ENCODE data around the gene SYT12.
"Not testable (repeated sequence)": the region's sequence is repeated elsewhere in the genome, so short reads cannot be mapped to it uniquely, and the experiment has no call there.

The SYT12 gene

DNA sequence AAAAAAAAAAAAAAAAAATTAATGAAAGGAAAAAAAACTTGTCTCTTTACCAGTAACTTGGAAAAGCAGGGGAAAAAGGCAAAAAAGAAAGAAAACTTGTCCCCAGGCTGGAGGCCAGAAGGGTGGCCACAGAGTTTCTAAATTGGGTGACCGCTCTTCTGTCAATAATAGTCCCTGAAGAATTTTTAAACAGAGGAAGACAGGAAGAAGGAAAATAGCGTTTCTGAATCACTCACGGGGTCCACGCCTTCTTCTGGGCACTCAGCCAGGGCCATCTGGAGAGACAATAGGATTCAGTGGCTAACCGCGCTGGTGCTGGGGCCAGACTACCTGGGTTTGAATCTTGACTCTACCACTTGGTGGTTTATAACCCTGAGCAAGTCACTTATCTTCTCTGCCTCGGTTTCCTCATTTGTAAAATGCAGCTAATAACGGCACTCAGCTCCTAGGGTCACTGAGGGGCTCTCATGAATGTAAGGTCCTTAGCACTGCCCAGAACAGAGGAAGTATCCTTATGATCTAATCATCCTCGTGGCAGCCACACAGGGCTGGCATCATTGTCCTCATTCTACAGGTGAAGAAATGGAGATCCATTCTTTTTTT, 40.9 kb upstream of the SYT12 start:
- Histone ChIP-seq H3K36me3 (ENCODE audit: insufficient read depth, low read length) (no peaks in the 10 kb centered on the region), H3K4me2 (ENCODE audit: low read length) (peak overlapping the region; percentile 53), H3K4me1 (ENCODE audit: control insufficient read depth, insufficient read depth, low read length) (peaks cover 21% of the 10 kb centered on the region), H3K4me3 (ENCODE audit: low read length) (no peak overlapping the region), H3K9me3 (replicated peaks; ENCODE audit: low read length) (peaks cover 7% of the 10 kb centered on the region), H3K9ac (ENCODE audit: low read depth, low read length) (no peak overlapping the region), H3K27me3 (ENCODE audit: control insufficient read depth, insufficient read depth, low read length) (no peaks in the 10 kb centered on the region)

DNA sequence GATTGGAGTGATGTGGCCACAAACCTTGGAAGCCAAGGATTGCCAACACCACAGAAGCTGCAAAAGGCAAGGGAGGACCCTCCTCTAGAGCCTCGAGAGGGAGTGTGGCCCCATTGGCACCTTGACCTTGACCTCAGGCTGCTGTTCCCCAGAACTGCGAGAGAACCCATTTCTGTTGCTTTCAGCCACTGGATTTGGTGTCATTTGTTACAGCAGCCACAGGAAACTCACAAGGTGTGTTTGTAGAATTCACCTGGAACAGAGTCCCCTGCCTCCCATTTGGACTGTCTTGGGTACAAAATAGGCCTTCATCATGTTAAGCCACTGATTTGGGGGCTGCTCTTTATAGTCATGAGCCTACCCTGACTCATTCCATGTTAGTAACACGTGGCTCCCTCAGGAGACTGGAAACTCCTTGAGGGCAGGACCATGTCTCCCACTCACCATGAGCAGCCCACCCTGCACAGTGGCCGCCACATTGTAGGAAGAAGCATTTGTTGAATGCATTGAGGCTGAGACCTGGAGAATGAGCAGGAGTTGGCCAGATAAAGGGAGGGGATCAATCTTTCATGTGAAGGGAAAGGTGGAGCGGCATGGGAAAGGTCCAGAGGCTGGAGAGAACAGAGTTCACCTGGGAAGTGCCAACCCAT, 39.5 kb upstream of the SYT12 start:
- Histone ChIP-seq H3K36me3 (ENCODE audit: insufficient read depth, low read length) (no peaks in the 10 kb centered on the region), H3K9me3 (replicated peaks; ENCODE audit: low read length) (peaks cover 7% of the 10 kb centered on the region), H3K4me1 (ENCODE audit: control insufficient read depth, insufficient read depth, low read length) (peaks cover 21% of the 10 kb centered on the region), H3K4me2 (ENCODE audit: low read length) (peak overlapping the region; percentile 26), H3K4me3 (ENCODE audit: low read length) (no peak overlapping the region), H3K27me3 (ENCODE audit: control insufficient read depth, insufficient read depth, low read length) (no peaks in the 10 kb centered on the region), H3K9ac (ENCODE audit: low read depth, low read length) (no peak overlapping the region)

DNA sequence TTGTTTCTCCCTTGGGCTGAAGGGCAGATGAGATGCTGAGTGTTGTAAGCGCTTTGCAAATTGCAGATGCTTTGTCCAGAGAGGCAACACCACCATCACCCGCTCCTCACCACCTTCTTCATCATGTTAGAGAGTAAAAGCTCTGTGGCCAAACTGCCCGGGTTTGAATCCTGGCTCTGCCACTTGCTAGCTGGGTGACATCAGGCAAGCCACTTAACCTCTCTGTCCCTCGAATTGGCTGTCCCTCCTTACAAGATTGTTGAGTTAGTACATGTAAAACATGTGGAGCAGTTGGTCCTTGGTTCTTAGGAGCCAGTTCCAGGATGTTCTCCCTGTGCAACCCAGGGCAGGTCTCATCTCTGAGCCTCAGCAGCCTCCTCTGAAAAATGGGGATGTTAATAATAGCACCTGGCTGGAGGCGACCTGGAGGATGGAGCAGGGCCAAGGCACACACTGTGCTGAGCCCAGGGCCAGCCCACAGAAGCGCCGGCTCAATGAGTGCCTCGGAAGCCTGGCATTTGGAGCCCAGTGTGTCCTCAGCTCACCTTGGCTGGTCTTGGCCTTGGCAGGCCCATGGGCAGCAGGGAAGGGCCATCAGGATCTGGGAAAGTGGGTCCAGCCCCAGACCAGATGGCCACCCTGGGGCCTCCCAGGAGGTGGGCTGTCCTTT, 37.3 kb upstream of the SYT12 start:
- no peaks in the 10 kb centered on the region for H3K36me3 ChIP-seq (ENCODE audit: insufficient read depth, low read length)
- peaks cover 21% of the 10 kb centered on the region for H3K4me1 ChIP-seq (ENCODE audit: control insufficient read depth, insufficient read depth, low read length)
- no peak overlapping the region for H3K9ac ChIP-seq (ENCODE audit: low read depth, low read length)
- H3K9me3 ChIP-seq (replicated peaks; ENCODE audit: low read length), result no peaks in the 10 kb centered on the region
- no peak overlapping the region for H3K4me2 ChIP-seq (ENCODE audit: low read length)
- H3K4me3 ChIP-seq (ENCODE audit: low read length), result no peak overlapping the region
- no peaks in the 10 kb centered on the region for H3K27me3 ChIP-seq (ENCODE audit: control insufficient read depth, insufficient read depth, low read length)

DNA sequence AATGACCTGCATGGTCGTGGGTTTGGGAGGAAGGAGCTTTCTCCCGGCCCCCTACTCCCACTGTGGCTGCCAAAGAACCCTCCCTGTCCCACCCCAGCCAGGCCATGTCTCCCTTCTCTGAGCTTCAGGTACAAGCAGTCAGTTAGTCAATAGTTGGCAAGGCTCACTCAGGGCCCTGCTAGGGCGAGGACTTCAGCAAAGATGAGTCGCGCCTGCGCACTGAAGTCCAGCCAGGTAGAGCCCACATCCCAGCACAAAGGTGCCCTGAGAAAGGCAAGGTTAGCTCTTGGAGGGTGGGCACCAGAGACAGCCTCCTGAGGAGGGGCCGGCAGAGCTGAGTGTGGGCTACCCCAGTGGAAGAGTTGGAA, 36.8 kb upstream of the SYT12 start:
- H3K4me3 ChIP-seq (ENCODE audit: low read length), result no peak overlapping the region
- peaks cover 21% of the 10 kb centered on the region for H3K4me1 ChIP-seq (ENCODE audit: control insufficient read depth, insufficient read depth, low read length)
- no peak overlapping the region for H3K4me2 ChIP-seq (ENCODE audit: low read length)
- H3K27me3 ChIP-seq (ENCODE audit: control insufficient read depth, insufficient read depth, low read length), result no peaks in the 10 kb centered on the region
- no peaks in the 10 kb centered on the region for H3K9me3 ChIP-seq (replicated peaks; ENCODE audit: low read length)
- H3K36me3 ChIP-seq (ENCODE audit: insufficient read depth, low read length), result no peaks in the 10 kb centered on the region
- H3K9ac ChIP-seq (ENCODE audit: low read depth, low read length), result no peak overlapping the region

DNA sequence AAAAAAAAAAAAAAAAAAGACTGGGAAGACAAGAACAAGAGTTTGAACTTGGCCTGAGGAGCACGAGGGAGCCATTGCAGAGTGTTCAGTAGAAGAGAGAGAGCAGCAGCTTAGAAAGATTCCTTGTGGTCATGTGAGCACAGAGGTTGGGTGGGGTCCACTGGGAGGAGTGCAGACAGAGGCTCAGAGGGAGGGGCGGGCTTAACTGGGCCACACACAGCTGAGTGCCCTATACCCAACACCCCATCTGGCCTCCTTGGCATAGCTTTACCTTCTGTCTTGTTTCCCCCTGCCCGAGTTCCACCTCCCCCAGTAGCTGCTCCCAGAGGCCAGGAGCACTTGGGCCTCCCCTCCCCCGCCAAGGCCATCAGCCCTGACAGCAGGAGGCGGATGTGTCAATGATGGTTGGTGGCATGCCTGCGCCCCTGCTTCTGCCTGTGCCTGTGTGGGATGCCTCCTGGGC, 35.7 kb upstream of the SYT12 start:
- H3K27me3 ChIP-seq (ENCODE audit: control insufficient read depth, insufficient read depth, low read length), result peaks cover 3% of the 10 kb centered on the region
- H3K36me3 ChIP-seq (ENCODE audit: insufficient read depth, low read length), result no peaks in the 10 kb centered on the region
- peaks cover 13% of the 10 kb centered on the region for H3K4me1 ChIP-seq (ENCODE audit: control insufficient read depth, insufficient read depth, low read length)
- no peak overlapping the region for H3K4me3 ChIP-seq (ENCODE audit: low read length)
- no peaks in the 10 kb centered on the region for H3K9me3 ChIP-seq (replicated peaks; ENCODE audit: low read length)
- no peak overlapping the region for H3K4me2 ChIP-seq (ENCODE audit: low read length)
- no peak overlapping the region for H3K9ac ChIP-seq (ENCODE audit: low read depth, low read length)

DNA sequence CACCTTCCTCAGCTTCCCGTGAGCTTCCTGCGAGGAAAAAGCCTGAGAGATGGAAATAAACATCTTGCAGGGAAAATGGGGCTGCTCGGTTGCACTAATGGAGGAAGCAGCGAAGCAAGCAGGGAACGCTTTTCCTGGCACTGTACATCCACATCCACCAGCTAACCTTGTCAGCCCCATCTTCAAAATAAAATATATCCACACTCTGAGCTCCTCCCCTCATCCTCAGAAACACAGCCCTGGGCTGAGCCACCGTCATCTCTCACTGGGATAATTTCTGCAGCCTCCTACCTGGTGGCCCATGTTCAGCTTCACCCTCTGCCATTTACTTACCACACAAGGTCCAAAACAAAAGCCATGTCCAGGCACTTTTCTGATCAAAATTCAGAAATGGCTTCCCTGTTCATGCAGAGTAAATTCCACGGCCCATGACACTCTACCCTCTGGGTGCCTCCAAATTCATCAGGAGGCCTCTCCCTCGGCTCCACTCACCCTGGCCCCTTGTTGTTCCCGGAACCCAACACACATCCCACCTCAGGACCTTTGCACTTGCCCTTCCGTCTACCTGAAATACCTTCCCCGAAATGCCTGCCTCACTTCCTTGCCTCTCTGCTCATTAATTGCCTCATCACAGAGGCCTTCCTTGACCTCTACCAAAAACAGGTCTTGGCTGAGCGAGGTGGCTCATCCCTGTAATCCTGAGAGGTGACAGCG, 34.9 kb upstream of the SYT12 start:
- H3K9me3 ChIP-seq (replicated peaks; ENCODE audit: low read length), result no peaks in the 10 kb centered on the region
- peaks cover 4% of the 10 kb centered on the region for H3K27me3 ChIP-seq (ENCODE audit: control insufficient read depth, insufficient read depth, low read length)
- no peak overlapping the region for H3K9ac ChIP-seq (ENCODE audit: low read depth, low read length)
- H3K4me3 ChIP-seq (ENCODE audit: low read length), result no peak overlapping the region
- no peaks in the 10 kb centered on the region for H3K36me3 ChIP-seq (ENCODE audit: insufficient read depth, low read length)
- H3K4me2 ChIP-seq (ENCODE audit: low read length), result no peak overlapping the region
- peaks cover 11% of the 10 kb centered on the region for H3K4me1 ChIP-seq (ENCODE audit: control insufficient read depth, insufficient read depth, low read length)

DNA sequence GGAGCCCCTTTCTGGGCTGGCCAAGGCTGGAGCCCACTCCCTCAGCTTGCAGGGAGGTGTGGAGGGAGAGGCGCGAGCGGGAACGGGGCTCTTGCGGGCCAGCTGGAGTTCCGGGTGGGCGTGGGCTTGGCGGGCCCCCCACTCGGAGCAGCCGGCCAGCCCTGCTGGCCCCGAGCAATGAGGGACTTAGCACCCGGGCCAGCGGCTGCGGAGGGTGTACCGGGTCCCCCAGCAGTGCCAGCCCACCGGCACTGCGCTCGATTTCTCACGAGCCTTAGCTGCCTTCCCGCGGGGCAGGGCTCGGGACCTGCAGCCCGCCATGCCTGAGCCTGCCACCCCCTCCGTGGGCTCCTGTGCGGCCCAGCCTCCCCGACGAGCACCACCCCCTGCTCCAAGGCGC, 34.2 kb upstream of the SYT12 start:
- not testable (repeated sequence) for H3K4me3 ChIP-seq (ENCODE audit: low read length); H3K36me3 ChIP-seq (ENCODE audit: insufficient read depth, low read length); H3K27me3 ChIP-seq (ENCODE audit: control insufficient read depth, insufficient read depth, low read length); H3K9me3 ChIP-seq (replicated peaks; ENCODE audit: low read length); H3K9ac ChIP-seq (ENCODE audit: low read depth, low read length); H3K4me1 ChIP-seq (ENCODE audit: control insufficient read depth, insufficient read depth, low read length); H3K4me2 ChIP-seq (ENCODE audit: low read length)

DNA sequence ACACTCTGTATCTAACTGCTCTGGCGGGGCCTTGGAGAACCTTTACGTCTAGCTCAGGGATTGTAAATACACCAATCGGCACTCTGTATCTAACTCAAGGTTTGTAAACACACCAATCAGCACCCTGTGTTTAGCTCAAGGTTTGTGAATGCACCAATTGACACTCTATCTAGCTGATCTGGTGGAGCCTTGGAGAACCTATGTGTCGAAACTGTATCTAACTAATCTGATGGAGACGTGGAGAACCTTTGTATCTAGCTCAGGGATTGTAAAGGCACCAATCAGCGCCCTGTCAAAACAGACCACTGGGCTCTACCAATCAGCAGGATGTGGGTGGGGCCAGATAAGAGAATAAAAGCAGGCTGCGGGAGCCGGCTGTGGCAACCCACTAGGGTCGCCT, 33.6 kb upstream of the SYT12 start:
- not testable (repeated sequence) for H3K9me3 ChIP-seq (replicated peaks; ENCODE audit: low read length); H3K4me2 ChIP-seq (ENCODE audit: low read length); H3K9ac ChIP-seq (ENCODE audit: low read depth, low read length); H3K4me1 ChIP-seq (ENCODE audit: control insufficient read depth, insufficient read depth, low read length); H3K27me3 ChIP-seq (ENCODE audit: control insufficient read depth, insufficient read depth, low read length); H3K36me3 ChIP-seq (ENCODE audit: insufficient read depth, low read length); H3K4me3 ChIP-seq (ENCODE audit: low read length)

DNA sequence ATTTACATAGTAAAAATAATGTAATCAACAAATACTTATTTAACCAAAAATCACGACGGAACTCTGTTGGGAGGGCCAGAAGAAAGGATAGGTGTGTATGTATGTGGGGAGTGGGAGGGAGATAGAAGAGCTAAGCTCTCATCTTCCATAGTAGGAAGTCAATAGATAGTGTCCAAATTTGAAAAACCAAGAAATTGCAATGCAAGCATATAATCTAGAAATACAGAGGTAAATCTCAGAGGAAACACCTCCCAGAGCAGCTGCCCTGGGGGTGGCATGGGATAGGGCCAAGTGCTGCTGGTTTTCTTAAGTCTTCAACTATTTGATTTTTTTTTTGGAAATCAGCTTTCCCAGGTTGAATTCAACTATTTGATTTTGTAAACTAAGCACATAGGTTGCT, 30.9 kb upstream of the SYT12 start:
- Histone ChIP-seq H3K36me3 (ENCODE audit: insufficient read depth, low read length) (no peaks in the 10 kb centered on the region), H3K9me3 (replicated peaks; ENCODE audit: low read length) (no peaks in the 10 kb centered on the region), H3K4me1 (ENCODE audit: control insufficient read depth, insufficient read depth, low read length) (peaks cover 7% of the 10 kb centered on the region)

DNA sequence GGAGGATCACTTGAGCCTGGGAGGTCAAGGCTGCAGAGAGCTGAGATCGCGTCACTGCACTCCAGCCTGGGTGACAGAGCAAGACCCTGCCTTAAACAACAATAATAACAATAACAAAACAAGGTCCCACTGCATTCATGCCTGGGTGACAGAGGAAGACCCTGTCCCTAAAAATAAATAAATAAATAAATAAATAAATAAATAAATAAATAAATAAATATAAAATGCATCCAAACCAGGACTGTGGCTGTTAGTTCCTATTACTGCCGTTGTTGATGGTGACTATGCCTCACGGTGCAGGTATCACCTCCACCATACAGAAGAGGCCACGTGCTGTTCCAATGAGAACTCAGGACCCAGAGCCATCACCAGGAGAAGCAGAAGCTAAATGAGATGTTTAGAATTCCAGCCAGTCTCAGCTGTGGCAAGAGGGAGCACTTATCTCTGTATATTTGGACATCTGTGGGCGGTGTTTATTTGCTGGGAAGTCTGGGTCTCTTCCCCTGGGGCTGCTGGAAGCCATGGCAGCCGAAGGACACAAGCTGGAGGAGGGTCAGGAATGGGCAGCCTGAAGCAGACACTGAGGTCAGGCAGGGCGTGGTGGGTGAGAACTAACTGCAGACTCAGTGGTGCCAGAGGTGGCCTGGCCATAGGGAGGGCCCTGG, 26.2 kb upstream of the SYT12 start:
- H3K9me3 ChIP-seq (replicated peaks; ENCODE audit: low read length), result no peaks in the 10 kb centered on the region
- H3K4me1 ChIP-seq (ENCODE audit: control insufficient read depth, insufficient read depth, low read length), result peaks cover 11% of the 10 kb centered on the region
- no peak overlapping the region for H3K4me3 ChIP-seq (ENCODE audit: low read length)
- H3K9ac ChIP-seq (ENCODE audit: low read depth, low read length), result no peak overlapping the region
- H3K27me3 ChIP-seq (ENCODE audit: control insufficient read depth, insufficient read depth, low read length), result peaks cover 8% of the 10 kb centered on the region
- no peaks in the 10 kb centered on the region for H3K36me3 ChIP-seq (ENCODE audit: insufficient read depth, low read length)
- peak overlapping the region; percentile 9 for H3K4me2 ChIP-seq (ENCODE audit: low read length)

More for the DNA sequence above, 30.9 kb upstream of the SYT12 start:
- Histone ChIP-seq H3K4me2 (ENCODE audit: low read length) (no peak overlapping the region), H3K4me3 (ENCODE audit: low read length) (no peak overlapping the region), H3K9ac (ENCODE audit: low read depth, low read length) (no peak overlapping the region), H3K27me3 (ENCODE audit: control insufficient read depth, insufficient read depth, low read length) (peaks cover 8% of the 10 kb centered on the region)

DNA sequence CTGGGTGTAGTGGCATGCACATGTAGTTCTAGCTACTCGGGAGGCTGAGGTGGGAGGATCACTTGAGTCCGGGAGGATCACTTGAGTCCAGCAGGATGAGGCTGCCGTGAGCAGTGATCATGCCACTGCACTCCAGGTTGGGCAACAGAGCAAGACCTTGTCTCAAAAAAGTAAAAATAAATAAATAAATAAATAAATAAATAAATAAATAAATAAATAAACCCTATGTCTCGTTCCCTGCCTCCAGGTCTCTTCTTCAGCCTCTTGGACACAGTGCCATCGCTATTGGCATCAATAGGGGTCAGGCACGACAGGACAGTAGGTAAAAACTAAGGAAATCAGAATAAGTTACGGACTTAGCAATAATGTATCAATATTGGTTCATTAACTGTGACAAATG, 23.4 kb upstream of the SYT12 start:
- Histone ChIP-seq H3K27me3 (ENCODE audit: control insufficient read depth, insufficient read depth, low read length) (no peaks in the 10 kb centered on the region), H3K36me3 (ENCODE audit: insufficient read depth, low read length) (no peaks in the 10 kb centered on the region), H3K9me3 (replicated peaks; ENCODE audit: low read length) (no peaks in the 10 kb centered on the region), H3K4me1 (ENCODE audit: control insufficient read depth, insufficient read depth, low read length) (peaks cover 11% of the 10 kb centered on the region), H3K4me2 (ENCODE audit: low read length) (no peak overlapping the region), H3K4me3 (ENCODE audit: low read length) (no peak overlapping the region), H3K9ac (ENCODE audit: low read depth, low read length) (no peak overlapping the region)
